ENCODE measurements around the gene CD109. TPM values are rescaled to one million over a fixed set of nuclear protein-coding genes. Genes with fewer than 3 reads are reported as not detected.
A peak's percentile ranks its signal among the peaks of the same experiment; 100 is the strongest.

CD109 gene
- 23.6 and 27.4 TPM in 2 replicates for total RNA-seq

GRCh38 chr6:73695619-73696421 lies at the start of gene CD109:
Gene CD109, plus strand, starts transcription at chr6:73696203. Its CDS starts 13 bp downstream, at chr6:73696216.
- DNase-seq (ENCODE audit: low read depth) (peak; percentile 92), FAIRE-seq (no peak)
- Histone ChIP-seq H3K4me3 (ENCODE audit: low read depth, low read length) (peak within 1 kb of the TSS; percentile 46), H3K36me3 (ENCODE audit: control insufficient read depth, insufficient read depth, low read length) (peaks cover 1% of the 10 kb centered on the region), H3K27me3 (ENCODE audit: control insufficient read depth, insufficient read depth, low read length) (no peaks in the 10 kb centered on the region)
- no peak for TF ChIP-seq CTCF (IDR thresholded peaks at IDR 0.05; ENCODE audit: insufficient read depth, low read length, severe bottlenecking)

GRCh38 chr6:73648166-73648565 lies 47.8 kb upstream of the CD109 start:
- DNase-seq (ENCODE audit: low read depth) (no peak), FAIRE-seq (no peak)
- TF ChIP-seq CTCF (IDR thresholded peaks at IDR 0.05; ENCODE audit: insufficient read depth, low read length, severe bottlenecking), result no peak
- H3K36me3 ChIP-seq (ENCODE audit: control insufficient read depth, insufficient read depth, low read length), result peaks cover 2% of the 10 kb centered on the region
- no peaks in the 10 kb centered on the region for H3K27me3 ChIP-seq (ENCODE audit: control insufficient read depth, insufficient read depth, low read length)
- no peak overlapping the region for H3K4me3 ChIP-seq (ENCODE audit: low read depth, low read length)

- Histone ChIP-seq H3K4me3 (ENCODE audit: low read depth, low read length) (no peak overlapping the region), H3K27me3 (ENCODE audit: control insufficient read depth, insufficient read depth, low read length) (no peaks in the 10 kb centered on the region), H3K36me3 (ENCODE audit: control insufficient read depth, insufficient read depth, low read length) (peaks cover 2% of the 10 kb centered on the region)
- DNase-seq (ENCODE audit: low read depth), result no peak
- no peak for FAIRE-seq
- TF ChIP-seq CTCF (IDR thresholded peaks at IDR 0.05; ENCODE audit: insufficient read depth, low read length, severe bottlenecking), result no peak
Measured at GRCh38 chr6:73649783-73650182, 46.2 kb upstream of the CD109 start.

GRCh38 chr6:73652637-73653570 lies 43.1 kb upstream of the CD109 start:
- peak; percentile 31 for TF ChIP-seq CTCF (IDR thresholded peaks at IDR 0.05; ENCODE audit: insufficient read depth, low read length, severe bottlenecking)
- DNase-seq (ENCODE audit: low read depth), result peak; percentile 57
- Histone ChIP-seq H3K4me3 (ENCODE audit: low read depth, low read length) (peak overlapping the region; percentile 99), H3K27me3 (ENCODE audit: control insufficient read depth, insufficient read depth, low read length) (no peaks in the 10 kb centered on the region), H3K36me3 (ENCODE audit: control insufficient read depth, insufficient read depth, low read length) (peaks cover 2% of the 10 kb centered on the region)
- no peak for FAIRE-seq

- no peak for TF ChIP-seq CTCF (IDR thresholded peaks at IDR 0.05; ENCODE audit: insufficient read depth, low read length, severe bottlenecking)
- DNase-seq (ENCODE audit: low read depth), result peak; percentile 82
- Histone ChIP-seq H3K4me3 (ENCODE audit: low read depth, low read length) (peak within 1 kb of the TSS; percentile 99), H3K27me3 (ENCODE audit: control insufficient read depth, insufficient read depth, low read length) (no peaks in the 10 kb centered on the region), H3K36me3 (ENCODE audit: control insufficient read depth, insufficient read depth, low read length) (peaks cover 2% of the 10 kb centered on the region)
- no peak for FAIRE-seq
Measured at GRCh38 chr6:73653571-73654424, 42.2 kb upstream of the CD109 start, which contains the start of gene SLC17A5. Gene SLC17A5, minus strand, starts transcription at chr6:73653992. Its CDS starts 106 bp downstream, at chr6:73653886.
